OCI-M2 (cell line): Measurements from ENCODE around the gene NME9.

ENCODE experiments used
- DNase-seq: peaks from one replicate; lab custom pipeline; 2025; ENCODE audit not compliant: unreplicated experiment; lab: John Stamatoyannopoulos, UW

Gene NME9

DNA sequence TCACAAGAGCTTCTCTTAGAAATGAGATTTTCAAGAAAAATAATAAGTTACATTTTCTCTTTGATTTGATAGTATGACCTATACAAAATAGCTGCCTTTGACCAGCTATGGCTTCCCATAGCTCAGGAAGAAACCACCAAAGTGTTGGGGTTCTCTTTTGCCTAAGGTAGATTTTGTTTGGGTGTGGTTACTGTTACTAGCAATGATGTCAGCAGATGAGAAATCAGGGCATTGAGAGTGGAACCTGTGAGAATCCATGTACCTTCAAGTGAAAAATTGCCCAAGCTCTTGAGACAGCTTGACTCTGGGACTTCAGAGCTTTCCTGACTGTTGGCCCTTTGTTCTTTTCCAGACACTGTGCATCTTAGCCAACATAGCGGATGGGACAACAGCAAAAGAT lies 45.6 kb downstream of the NME9 start:
- DNase-seq: no peak

DNA sequence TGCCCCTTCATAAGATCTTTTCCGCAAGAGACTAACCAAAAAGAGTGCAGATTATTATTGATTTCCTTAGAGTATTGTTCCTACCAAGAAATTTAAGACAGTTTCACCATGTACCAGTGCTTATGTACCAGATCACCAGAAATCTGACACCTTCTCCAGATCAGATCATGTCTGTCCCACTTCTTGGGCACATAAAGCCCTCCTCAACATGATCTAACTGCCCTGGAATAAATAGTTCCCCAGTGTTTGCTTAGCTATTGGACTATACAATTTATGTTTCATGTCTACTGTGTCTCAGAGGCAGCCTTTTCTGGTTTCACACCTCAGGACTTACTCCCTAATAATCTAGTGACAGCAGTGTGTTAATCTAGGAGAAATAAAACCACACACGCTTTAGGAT lies 46.8 kb downstream of the NME9 start:
- DNase-seq: no peak

GRCh38 chr3:138281561-138281960 lies 48.1 kb downstream of the NME9 start:
- no peak for DNase-seq

- no peak for DNase-seq
Measured at GRCh38 chr3:138271189-138271794, 58.4 kb downstream of the NME9 start.

GRCh38 chr3:138270245-138270644 lies 59.4 kb downstream of the NME9 start:
- no peak for DNase-seq

GRCh38 chr3:138267083-138267482 lies 62.6 kb downstream of the NME9 start:
- no peak for DNase-seq

GRCh38 chr3:138265745-138266144 lies 63.9 kb downstream of the NME9 start:
- DNase-seq: no peak

GRCh38 chr3:138263104-138263503 lies 66.5 kb downstream of the NME9 start:
- no peak for DNase-seq

- DNase-seq: no peak
Measured at GRCh38 chr3:138260611-138261010, 69.0 kb downstream of the NME9 start.

- DNase-seq: no peak
Measured at GRCh38 chr3:138259126-138259525, 70.5 kb downstream of the NME9 start.

- no peak for DNase-seq
Measured at GRCh38 chr3:138257986-138258385, 71.7 kb downstream of the NME9 start.

DNA sequence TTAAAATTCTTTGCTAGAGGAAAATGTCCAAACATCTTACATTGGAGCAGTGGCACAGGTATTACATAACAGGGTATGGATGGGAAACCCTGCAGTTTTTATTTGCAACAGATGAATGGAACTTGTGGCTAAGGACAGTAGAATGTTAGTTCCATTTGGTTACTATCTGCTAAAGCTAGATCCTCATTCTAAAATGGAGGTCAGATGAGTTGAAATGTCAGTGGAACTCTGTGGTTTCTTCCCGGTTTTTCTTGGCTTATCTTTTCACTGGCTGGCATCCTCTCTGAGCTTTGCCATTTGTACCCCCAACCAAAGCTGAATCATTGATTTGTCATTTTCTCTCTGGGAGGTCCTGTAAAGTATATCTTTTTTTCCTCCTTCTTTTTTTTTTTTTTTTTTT lies 73.6 kb downstream of the NME9 start:
- no peak for DNase-seq

GRCh38 chr3:138254216-138254615 lies 75.4 kb downstream of the NME9 start:
- no peak for DNase-seq

- no peak for DNase-seq
Measured at GRCh38 chr3:138253609-138254008, 76.0 kb downstream of the NME9 start.
